HCT116 (cell line): Measurements from ENCODE around the gene CA6. TPM values are rescaled to one million over a fixed set of nuclear protein-coding genes. Genes with fewer than 3 reads are reported as not detected.
A peak's percentile ranks its signal among the peaks of the same experiment; 100 is the strongest.

Source experiments
- ATAC-seq: fragments of 200-7000 bp; cut with Tn5 transposase; 2 replicates; pipeline ENCODE4 v1.9.1; 2020; ENCODE audit warnings: mild to moderate bottlenecking, moderate library complexity
- BruUV-seq: library from RNA; stranded (reverse); fragments of 400-500 nt; replicated peaks from 2 replicates; lab custom pipeline; 2021; lab: Mats Ljungman, UMichigan
- CTCF ChIA-PET: fragments of 300-600 bp; sonication (Branson Sonifier 250); formaldehyde crosslinking; loops from one replicate; lab custom pipeline; 2021; ENCODE audit warnings: antibody characterized with exemption; lab: Charles Lee
- POLR2A ChIA-PET: fragments of 300-600, 350-600 bp; sonication (Branson Sonifier 250); formaldehyde crosslinking; loops from one replicate; lab custom pipeline; 2021; ENCODE audit warnings: antibody characterized with exemption; lab: Charles Lee
- RAD21 ChIA-PET, 2 experiments: fragments of 300-600 bp; sonication (Branson Sonifier 250); formaldehyde crosslinking; loops; one replicate each; lab custom pipeline; 2023; ENCODE audit warnings: low total read pairs in 2 of 2; ENCODE audit not compliant: uncharacterized antibody in 2 of 2, unreplicated experiment in 2 of 2, low non-redundant PET in 1 of 2; lab: Charles Lee
- DNase-seq: peaks from one replicate; pipeline ENCODE4 v3.0.0-alpha.2; 2010; ENCODE audit warnings: low read depth, low spot score
- H2AFZ ChIP-seq: fragments of 200-600 bp; shearing (Covaris generic), sonication (generic); 2 replicates; pipeline ENCODE4 v1.6.1; 2017; ENCODE audit warnings: low read depth, mixed run types, mixed read lengths, antibody characterized with exemption, low read length; ENCODE audit not compliant: poor library complexity, severe bottlenecking
- H3K27ac ChIP-seq: 2 replicates; pipeline ENCODE4 v1.5.1; 2012; ENCODE audit warnings: low read depth, low read length
- H3K27me3 ChIP-seq: fragments of 200-600 bp; sonication (generic); 2 replicates; pipeline ENCODE4 v1.6.1; 2016; ENCODE audit warnings: mixed run types, low read length, mixed read lengths; ENCODE audit not compliant: insufficient read depth
- H3K36me3 ChIP-seq, 2 experiments: fragments of 200-500 bp in 1 of 2; fragments of 200-600 bp in 1 of 2; sonication (Bioruptor generic) in 1 of 2; sonication (generic) in 1 of 2; 2 replicates each; pipeline versions ENCODE4 v1.5.1 to v1.6.1; 2014 to 2016; ENCODE audit warnings: low read length in 2 of 2, inconsistent platforms in 1 of 2, mixed read lengths in 1 of 2, mixed run types in 1 of 2; ENCODE audit not compliant: insufficient read depth in 2 of 2, control insufficient read depth in 1 of 2
- H3K4me1 ChIP-seq, 2 experiments: fragments of 200-600 bp in 1 of 2; sonication (generic) in 1 of 2; 2 replicates each; pipeline versions ENCODE4 v1.5.1 to v1.6.1; 2012 to 2017; ENCODE audit warnings: low read length in 2 of 2, inconsistent platforms in 1 of 2, mild to moderate bottlenecking in 1 of 2, mixed read lengths in 1 of 2, mixed run types in 1 of 2, moderate library complexity in 1 of 2; ENCODE audit not compliant: insufficient read depth in 2 of 2, control insufficient read depth in 1 of 2
- H3K4me2 ChIP-seq: fragments of 200-600 bp; sonication (generic); 2 replicates; pipeline ENCODE4 v1.6.1; 2017; ENCODE audit warnings: mixed run types, low read length, mixed read lengths
- H3K4me3 ChIP-seq, 2 experiments: fragments of 200-600 bp in 1 of 2; sonication (generic) in 1 of 2; replicated peaks in 1 of 2; 2 replicates each; pipeline ENCODE4 v1.5.1; 2011 to 2016; ENCODE audit warnings: low read length in 2 of 2, control low read depth in 1 of 2, low read depth in 1 of 2, mild to moderate bottlenecking in 1 of 2, mixed read lengths in 1 of 2, mixed run types in 1 of 2
- H3K79me2 ChIP-seq: fragments of 200-600 bp; sonication (generic); 2 replicates; pipeline ENCODE4 v1.6.1; 2017; ENCODE audit warnings: mild to moderate bottlenecking, mixed run types, low read length, moderate library complexity, mixed read lengths; ENCODE audit not compliant: insufficient read depth
- H3K9ac ChIP-seq: fragments of 200-600 bp; sonication (generic); 2 replicates; pipeline ENCODE4 v1.6.1; 2016; ENCODE audit warnings: low read length, mixed read lengths
- H3K9me2 ChIP-seq: fragments of 200-600 bp; sonication (generic), shearing (Covaris generic); 2 replicates; pipeline ENCODE4 v1.6.1; 2017; ENCODE audit warnings: mixed run types, mild to moderate bottlenecking, moderate library complexity; ENCODE audit not compliant: insufficient read depth
- H3K9me3 ChIP-seq, 2 experiments: fragments of 200-500 bp in 1 of 2; fragments of 200-600 bp in 1 of 2; sonication (Bioruptor generic) in 1 of 2; sonication (generic) in 1 of 2; 2 replicates each; pipeline ENCODE4 v1.6.1; 2014 to 2017; ENCODE audit warnings: low read length in 2 of 2, mixed read lengths in 2 of 2, inconsistent platforms in 1 of 2, low read depth in 1 of 2, mild to moderate bottlenecking in 1 of 2, mixed run types in 1 of 2, moderate library complexity in 1 of 2; ENCODE audit not compliant: control insufficient read depth in 1 of 2, insufficient read depth in 1 of 2
- H4K20me1 ChIP-seq: fragments of 200-600 bp; sonication (generic), shearing (Covaris generic); 2 replicates; pipeline ENCODE4 v1.6.1; 2017; ENCODE audit warnings: mixed run types, mild to moderate bottlenecking, moderate library complexity; ENCODE audit not compliant: insufficient read depth
- CBX3 ChIP-seq: IDR thresholded peaks from 2 replicates; pipeline ENCODE4 v1.6.1; 2012; ENCODE audit warnings: low read depth
- CEBPB ChIP-seq: IDR thresholded peaks from 2 replicates; pipeline ENCODE4 v1.6.1; 2012; ENCODE audit warnings: low read depth
- EGR1 ChIP-seq: IDR thresholded peaks from 2 replicates; pipeline ENCODE4 v1.6.1; 2012; ENCODE audit warnings: low read depth
- ELF1 ChIP-seq: IDR thresholded peaks from 2 replicates; pipeline ENCODE4 v1.6.1; 2012; ENCODE audit warnings: low read depth, borderline replicate concordance
- EZH2 ChIP-seq: fragments of 200-600 bp; sonication (generic); IDR thresholded peaks from 2 replicates; pipeline ENCODE4 v1.6.1; 2017; ENCODE audit warnings: antibody characterized with exemption, mixed run types
- EZH2phosphoT487 ChIP-seq: fragments of 200-600 bp; IDR thresholded peaks from 2 replicates; pipeline ENCODE4 v1.6.1; 2018; ENCODE audit warnings: antibody characterized with exemption, borderline replicate concordance
- FOSL1 ChIP-seq: IDR thresholded peaks from 2 replicates; pipeline ENCODE4 v1.6.1; 2012; ENCODE audit warnings: low read depth
- JUND ChIP-seq: IDR thresholded peaks from 2 replicates; pipeline ENCODE4 v1.6.1; 2012
- RAD21 ChIP-seq: IDR thresholded peaks from 2 replicates; pipeline ENCODE4 v1.6.1; 2012; ENCODE audit warnings: low read depth, mild to moderate bottlenecking
- REST ChIP-seq: IDR thresholded peaks from 2 replicates; pipeline ENCODE4 v1.6.1; 2012; ENCODE audit warnings: low read depth
- SIN3A ChIP-seq: IDR thresholded peaks from 2 replicates; pipeline ENCODE4 v1.6.1; 2012; ENCODE audit warnings: low read depth
- SP1 ChIP-seq: IDR thresholded peaks from 2 replicates; pipeline ENCODE4 v1.6.1; 2012; ENCODE audit warnings: low read depth
- SRF ChIP-seq: IDR thresholded peaks from 2 replicates; pipeline ENCODE4 v1.6.1; 2012; ENCODE audit warnings: low read depth
- TCF7L2 ChIP-seq: IDR thresholded peaks from 2 replicates; pipeline ENCODE4 v1.7.0; 2011; ENCODE audit warnings: borderline replicate concordance, inconsistent platforms; ENCODE audit not compliant: insufficient read depth, insufficient read length; ENCODE audit errors: extremely low read depth
- YY1 ChIP-seq: IDR thresholded peaks from 2 replicates; pipeline ENCODE4 v1.6.1; 2011; ENCODE audit warnings: low read length, low read depth, moderate library complexity, mild to moderate bottlenecking; ENCODE audit not compliant: insufficient replicate concordance; ENCODE audit errors: extremely low read depth
- ZFX ChIP-seq: fragments of 450-650 bp; IDR thresholded peaks from 2 replicates; pipeline ENCODE4 v1.6.1; 2017
- ZNF274 ChIP-seq: fragments of 200-500 bp; sonication (Bioruptor generic); IDR thresholded peaks from 2 replicates; pipeline ENCODE4 v1.6.1; 2014; ENCODE audit warnings: mild to moderate bottlenecking, low read depth, low read length, inconsistent platforms
- intact Hi-C: fragments of 100-400 bp; cut with micrococcal nuclease; formaldehyde crosslinking; loops from 2 replicates; pipeline ENCODE4 v1.10.0; 2022
- total RNA-seq: library from RNA; stranded (reverse); gene quantifications from one replicate; pipeline ENCODE4 v1.2.1, GENCODE V29; 2021; ENCODE audit not compliant: unreplicated experiment
- TF ChIP-seq, protein P1 (sequence below), 3 experiments: fragments of 200-600 bp in 1 of 3; sonication (generic) in 1 of 3; IDR thresholded peaks in 2 of 3; conservative IDR thresholded peaks in 1 of 3; 2 replicates each; pipeline ENCODE4 v1.5.1; 2012 to 2017; ENCODE audit warnings: low read depth in 2 of 3, low read length in 2 of 3, antibody characterized with exemption in 1 of 3, borderline replicate concordance in 1 of 3, control low read depth in 1 of 3, mild to moderate bottlenecking in 1 of 3, mixed read lengths in 1 of 3, mixed run types in 1 of 3, moderate library complexity in 1 of 3; ENCODE audit not compliant: insufficient read depth in 1 of 3
- TF ChIP-seq, protein P2 (sequence below): IDR thresholded peaks from 2 replicates; pipeline ENCODE4 v1.6.1; 2012
- TF ChIP-seq, protein P3 (sequence below): IDR thresholded peaks from 2 replicates; pipeline ENCODE4 v1.6.1; 2012

The CA6 gene
- total RNA-seq, 1 experiment from 2014 or later, result not detected

DNA sequence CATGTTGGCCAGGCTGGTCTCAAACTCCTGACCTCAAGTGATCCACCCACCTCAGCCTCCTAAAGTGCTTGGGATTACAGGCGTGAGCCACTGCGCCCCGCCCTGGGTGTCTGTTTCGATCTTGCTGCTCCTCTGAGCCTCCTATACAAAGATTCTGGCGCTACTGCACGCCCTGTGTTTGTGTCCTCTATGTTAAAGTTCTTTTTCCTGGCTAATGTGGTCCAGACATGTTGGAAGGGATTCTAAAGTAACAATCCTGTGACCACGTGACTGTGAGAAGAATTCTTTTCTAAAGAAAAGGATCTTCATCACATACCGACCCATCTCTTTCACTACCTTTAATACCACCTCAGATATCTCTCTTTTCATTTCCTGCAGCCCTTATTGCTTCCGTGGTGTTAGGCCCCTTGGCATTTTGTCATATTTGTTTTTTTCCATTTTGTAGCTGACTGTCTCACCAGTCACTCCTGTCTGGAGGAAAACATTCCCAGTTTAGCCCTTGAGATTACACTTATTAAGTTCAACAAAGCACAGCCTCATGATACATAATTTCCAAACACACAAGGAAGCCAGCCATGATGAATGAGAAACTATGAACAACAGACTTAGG is 40.0 kb upstream of the CA6 start:
- ATAC-seq, result no peak
- H3K36me3 ChIP-seq, result no peaks in the 10 kb centered on the region
- H3K9me2 ChIP-seq, result no peaks in the 10 kb centered on the region
- no peak overlapping the region for H3K9ac ChIP-seq
- ChIA-PET CTCF (interaction anchor here (0.6 kb wide), 1 partner anchor 100 kb away, joined by 4 read pairs; no protein-coding TSS in a partner anchor), RAD21 (no interaction called here)
- H3K27ac ChIP-seq, result no peak overlapping the region
- no peaks in the 10 kb centered on the region for H3K9me3 ChIP-seq
- TF ChIP-seq, protein P1, sequence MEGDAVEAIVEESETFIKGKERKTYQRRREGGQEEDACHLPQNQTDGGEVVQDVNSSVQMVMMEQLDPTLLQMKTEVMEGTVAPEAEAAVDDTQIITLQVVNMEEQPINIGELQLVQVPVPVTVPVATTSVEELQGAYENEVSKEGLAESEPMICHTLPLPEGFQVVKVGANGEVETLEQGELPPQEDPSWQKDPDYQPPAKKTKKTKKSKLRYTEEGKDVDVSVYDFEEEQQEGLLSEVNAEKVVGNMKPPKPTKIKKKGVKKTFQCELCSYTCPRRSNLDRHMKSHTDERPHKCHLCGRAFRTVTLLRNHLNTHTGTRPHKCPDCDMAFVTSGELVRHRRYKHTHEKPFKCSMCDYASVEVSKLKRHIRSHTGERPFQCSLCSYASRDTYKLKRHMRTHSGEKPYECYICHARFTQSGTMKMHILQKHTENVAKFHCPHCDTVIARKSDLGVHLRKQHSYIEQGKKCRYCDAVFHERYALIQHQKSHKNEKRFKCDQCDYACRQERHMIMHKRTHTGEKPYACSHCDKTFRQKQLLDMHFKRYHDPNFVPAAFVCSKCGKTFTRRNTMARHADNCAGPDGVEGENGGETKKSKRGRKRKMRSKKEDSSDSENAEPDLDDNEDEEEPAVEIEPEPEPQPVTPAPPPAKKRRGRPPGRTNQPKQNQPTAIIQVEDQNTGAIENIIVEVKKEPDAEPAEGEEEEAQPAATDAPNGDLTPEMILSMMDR (IDR thresholded peaks at IDR 0.05 in 2 of 3, conservative IDR thresholded peaks at IDR 0.05 in 1 of 3; ENCODE audit: borderline replicate concordance in 1 of 3, insufficient read depth in 1 of 3, low read depth in 2 of 3, low read length in 2 of 3), result no peak
- TF ChIP-seq, protein P2, sequence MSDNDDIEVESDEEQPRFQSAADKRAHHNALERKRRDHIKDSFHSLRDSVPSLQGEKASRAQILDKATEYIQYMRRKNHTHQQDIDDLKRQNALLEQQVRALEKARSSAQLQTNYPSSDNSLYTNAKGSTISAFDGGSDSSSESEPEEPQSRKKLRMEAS, result no peak
- TF ChIP-seq SIN3A, result no peak
- TF ChIP-seq EGR1, result no peak
- no peak for TF ChIP-seq CEBPB
- TF ChIP-seq TCF7L2, result no peak
- TF ChIP-seq ZNF274, result no peak
- no peak for TF ChIP-seq FOSL1
- TF ChIP-seq, protein P3, sequence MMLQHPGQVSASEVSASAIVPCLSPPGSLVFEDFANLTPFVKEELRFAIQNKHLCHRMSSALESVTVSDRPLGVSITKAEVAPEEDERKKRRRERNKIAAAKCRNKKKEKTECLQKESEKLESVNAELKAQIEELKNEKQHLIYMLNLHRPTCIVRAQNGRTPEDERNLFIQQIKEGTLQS, result no peak
- TF ChIP-seq RAD21, result no peak
- TF ChIP-seq ELF1, result no peak
- no peak for TF ChIP-seq REST
- no peak for TF ChIP-seq SP1
- no peak for TF ChIP-seq CBX3
- TF ChIP-seq EZH2phosphoT487, result no peak
- no peak for TF ChIP-seq ZFX
- no peak for TF ChIP-seq EZH2
- TF ChIP-seq YY1, result no peak
- TF ChIP-seq SRF, result no peak
- no peak for TF ChIP-seq JUND
- TF ChIP-seq, all 23 proteins: peak for 0
- POLR2A ChIA-PET, result interaction anchor here (1.2 to 1.3 kb wide), 2 partner anchors 27 to 32 kb away, joined by 3 to 4 read pairs; partner anchors contain the start of gene ENO1
- no peak overlapping the region for H3K4me2 ChIP-seq
- peaks cover 45 to 49% of the 10 kb centered on the region in 2 experiments for H3K4me1 ChIP-seq
- H3K4me3 ChIP-seq, result no peak overlapping the region
- no peaks in the 10 kb centered on the region for H3K79me2 ChIP-seq
- intact Hi-C loops, result no loop called here
- peak overlapping the region; percentile 86 for H2AFZ ChIP-seq
- no peaks in the 10 kb centered on the region for H4K20me1 ChIP-seq
- BruUV-seq, result no TSS peak
- no peaks in the 10 kb centered on the region for H3K27me3 ChIP-seq
- no peak for DNase-seq
